Upper lobe of right lung (tissue), 1 donor: ENCODE results near the gene MRPS14. TPM values are rescaled to one million over a fixed set of nuclear protein-coding genes. Genes with fewer than 3 reads are reported as not detected.

ENCODE experiments used
- ATAC-seq: fragments of 200-7000 bp; cut with Tn5 transposase; one replicate; pipeline ENCODE4 v1.9.1; 2020; ENCODE audit warnings: mild to moderate bottlenecking, moderate library complexity
- DNase-seq: peaks from one replicate; pipeline ENCODE4 v3.0.0-alpha.2; 2020
- H3K27ac ChIP-seq: fragments of 200-600 bp; one replicate; pipeline ENCODE4 v1.8.0; 2022
- H3K27me3 ChIP-seq: fragments of 200-600 bp; one replicate; pipeline ENCODE4 v1.8.0; 2022; ENCODE audit warnings: mild to moderate bottlenecking
- H3K36me3 ChIP-seq: fragments of 200-600 bp; one replicate; pipeline ENCODE4 v1.8.0; 2022
- H3K4me1 ChIP-seq: fragments of 200-600 bp; one replicate; pipeline ENCODE4 v1.8.0; 2022
- H3K4me3 ChIP-seq: fragments of 200-600 bp; one replicate; pipeline ENCODE4 v1.8.0; 2022; ENCODE audit warnings: mild to moderate bottlenecking
- H3K9me3 ChIP-seq: fragments of 200-600 bp; one replicate; pipeline ENCODE4 v1.8.0; 2022
- intact Hi-C: fragments of 100-400 bp; cut with DNase I; formaldehyde crosslinking; loops from one replicate; pipeline ENCODE4 v1.11.0; 2022
- total RNA-seq: library from RNA; stranded (reverse); fragmentation: NEBNext Ultra II Directional; extraction: Animal tissue kit (Norgen Biotek cat#: 25700); gene quantifications from one replicate; pipeline ENCODE4 v1.2.1, GENCODE V29; 2021
- TF ChIP-seq, protein P1 (sequence below): fragments of 200-600 bp; IDR thresholded peaks from one replicate; pipeline ENCODE4 v1.8.0; 2022; ENCODE audit warnings: antibody characterized with exemption
- donor health status: DM: no; HTN: yes; CAD: no; lungs with severe emphysema.

Gene MRPS14
- total RNA-seq, 1 donor from 2014 or later: 28.1 TPM

DNA sequence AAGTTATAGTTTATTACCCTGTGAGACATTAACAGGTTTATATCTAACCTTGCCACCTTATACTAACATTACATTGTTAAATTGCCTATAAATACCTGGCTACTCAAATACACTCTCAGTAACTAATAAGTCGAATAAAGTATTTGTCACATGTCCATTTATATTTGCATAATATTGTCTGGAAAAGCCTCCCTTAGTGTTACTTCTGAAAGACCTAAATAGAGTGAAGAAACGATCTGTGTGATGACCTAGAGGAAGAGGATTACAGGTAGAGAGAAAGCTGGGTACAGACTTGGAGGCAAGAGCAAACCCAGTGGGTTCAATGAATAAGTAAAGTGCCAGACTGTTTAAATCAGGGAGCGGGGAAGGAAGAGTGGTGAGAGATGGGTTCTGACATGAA is 26.2 kb downstream of the MRPS14 start:
- ATAC-seq (no peak), DNase-seq (no peak)
- no peak overlapping the region for H3K27ac ChIP-seq
- TF ChIP-seq, protein P1, sequence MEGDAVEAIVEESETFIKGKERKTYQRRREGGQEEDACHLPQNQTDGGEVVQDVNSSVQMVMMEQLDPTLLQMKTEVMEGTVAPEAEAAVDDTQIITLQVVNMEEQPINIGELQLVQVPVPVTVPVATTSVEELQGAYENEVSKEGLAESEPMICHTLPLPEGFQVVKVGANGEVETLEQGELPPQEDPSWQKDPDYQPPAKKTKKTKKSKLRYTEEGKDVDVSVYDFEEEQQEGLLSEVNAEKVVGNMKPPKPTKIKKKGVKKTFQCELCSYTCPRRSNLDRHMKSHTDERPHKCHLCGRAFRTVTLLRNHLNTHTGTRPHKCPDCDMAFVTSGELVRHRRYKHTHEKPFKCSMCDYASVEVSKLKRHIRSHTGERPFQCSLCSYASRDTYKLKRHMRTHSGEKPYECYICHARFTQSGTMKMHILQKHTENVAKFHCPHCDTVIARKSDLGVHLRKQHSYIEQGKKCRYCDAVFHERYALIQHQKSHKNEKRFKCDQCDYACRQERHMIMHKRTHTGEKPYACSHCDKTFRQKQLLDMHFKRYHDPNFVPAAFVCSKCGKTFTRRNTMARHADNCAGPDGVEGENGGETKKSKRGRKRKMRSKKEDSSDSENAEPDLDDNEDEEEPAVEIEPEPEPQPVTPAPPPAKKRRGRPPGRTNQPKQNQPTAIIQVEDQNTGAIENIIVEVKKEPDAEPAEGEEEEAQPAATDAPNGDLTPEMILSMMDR: no peak
- H3K4me1 ChIP-seq: peaks cover 8% of the 10 kb centered on the region
- intact Hi-C loops: no loop called here
- H3K36me3 ChIP-seq: peaks cover 3% of the 10 kb centered on the region
- no peaks in the 10 kb centered on the region for H3K9me3 ChIP-seq
- no peaks in the 10 kb centered on the region for H3K27me3 ChIP-seq
- no peak overlapping the region for H3K4me3 ChIP-seq

- TF ChIP-seq, protein P1: no peak
- no peak overlapping the region for H3K4me3 ChIP-seq
- H3K36me3 ChIP-seq: peaks cover 3% of the 10 kb centered on the region
- H3K27me3 ChIP-seq: no peaks in the 10 kb centered on the region
- peaks cover 5% of the 10 kb centered on the region for H3K4me1 ChIP-seq
- no peak overlapping the region for H3K27ac ChIP-seq
- DNase-seq (no peak), ATAC-seq (no peak)
- intact Hi-C loops: no loop called here
- H3K9me3 ChIP-seq: no peaks in the 10 kb centered on the region
These were observed 26.7 kb downstream of the MRPS14 start for GRCh38 chr1:174996476-174996875.

GRCh38 chr1:174995916-174996315 is 27.3 kb downstream of the MRPS14 start:
- DNase-seq (no peak), ATAC-seq (no peak)
- Histone ChIP-seq H3K36me3 (peaks cover 3% of the 10 kb centered on the region), H3K9me3 (no peaks in the 10 kb centered on the region), H3K27ac (no peak overlapping the region), H3K27me3 (no peaks in the 10 kb centered on the region), H3K4me1 (peaks cover under 1% of the 10 kb centered on the region), H3K4me3 (no peak overlapping the region)
- intact Hi-C loops: no loop called here
- TF ChIP-seq, protein P1: no peak

DNA sequence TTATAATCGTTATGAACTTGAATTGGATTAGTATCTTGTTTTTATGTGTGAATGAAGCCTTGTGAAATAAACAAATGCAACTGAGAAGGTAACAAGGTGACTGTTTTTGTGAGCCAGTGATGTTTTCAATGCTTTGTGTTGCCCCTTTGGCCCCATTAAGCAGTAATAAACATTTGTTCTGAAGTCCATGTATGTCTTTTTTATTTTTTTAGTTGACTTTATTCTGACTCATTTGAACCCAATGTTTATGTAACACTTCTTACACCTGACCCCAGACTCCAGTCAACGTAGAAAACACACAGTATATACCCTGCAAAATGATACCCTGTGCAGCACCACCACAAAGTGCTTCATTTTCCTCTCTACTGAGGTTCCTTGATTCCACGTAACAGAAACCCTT is 28.1 kb downstream of the MRPS14 start:
- Histone ChIP-seq H3K36me3 (peaks cover 3% of the 10 kb centered on the region), H3K27ac (no peak overlapping the region), H3K27me3 (no peaks in the 10 kb centered on the region), H3K4me3 (no peak overlapping the region), H3K9me3 (no peaks in the 10 kb centered on the region), H3K4me1 (no peaks in the 10 kb centered on the region)
- DNase-seq: no peak
- intact Hi-C loops: no loop called here
- no peak for ATAC-seq
- TF ChIP-seq, protein P1: no peak

DNA sequence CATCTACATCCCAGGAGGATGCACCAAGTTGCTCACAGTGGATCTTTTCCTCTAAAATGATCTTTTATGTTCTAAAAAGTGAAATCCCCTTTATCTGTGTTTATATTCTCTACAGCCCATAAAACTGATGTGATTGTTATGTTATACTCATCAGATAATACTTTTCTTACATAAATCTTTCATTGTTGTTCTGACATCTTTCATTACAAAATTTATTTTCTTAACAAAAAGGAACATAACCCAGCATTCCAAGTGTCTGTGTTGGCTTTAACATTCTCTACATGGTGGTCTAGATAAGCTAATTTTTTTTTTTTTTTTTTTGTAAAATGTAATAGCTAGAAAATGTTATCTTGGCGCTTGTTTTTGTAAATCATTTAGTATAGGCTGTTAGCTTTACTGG is 31.8 kb downstream of the MRPS14 start:
- Histone ChIP-seq H3K4me3 (no peak overlapping the region), H3K27me3 (no peaks in the 10 kb centered on the region), H3K27ac (no peak overlapping the region), H3K36me3 (peaks cover 3% of the 10 kb centered on the region), H3K9me3 (no peaks in the 10 kb centered on the region), H3K4me1 (no peaks in the 10 kb centered on the region)
- ATAC-seq (no peak), DNase-seq (no peak)
- intact Hi-C loops: no loop called here
- TF ChIP-seq, protein P1: no peak

DNA sequence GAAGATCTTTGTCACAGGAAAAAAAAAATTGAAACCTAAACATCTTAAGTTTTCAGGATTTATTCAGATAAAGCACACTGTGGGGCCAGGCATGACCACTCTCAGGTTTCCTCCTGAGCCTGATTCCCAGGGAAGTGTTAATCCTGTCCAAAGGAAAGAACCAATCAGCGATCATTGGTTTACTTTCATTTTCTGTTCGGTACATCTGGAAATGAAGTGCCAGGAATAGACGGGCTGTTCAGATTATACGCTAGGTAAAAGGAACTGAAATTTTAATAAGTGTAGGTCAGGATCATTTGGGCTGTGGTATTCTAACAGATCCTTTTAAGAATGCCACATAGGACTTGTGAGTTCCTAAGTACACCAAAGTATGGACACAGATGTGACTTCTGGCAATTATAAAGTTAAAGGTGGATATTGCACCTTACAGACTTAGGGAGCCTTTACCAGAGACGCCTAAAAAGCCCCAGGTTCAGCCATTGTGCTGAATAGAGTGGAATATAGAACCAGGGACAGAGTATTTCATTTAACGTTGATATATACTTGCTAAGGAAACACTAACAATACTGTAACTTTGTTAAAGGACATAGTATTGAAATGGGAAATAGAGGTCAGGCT is 32.7 kb downstream of the MRPS14 start:
- ATAC-seq (peak; percentile 91), DNase-seq (no peak)
- Histone ChIP-seq H3K27me3 (no peaks in the 10 kb centered on the region), H3K27ac (peak overlapping the region; percentile 85), H3K4me1 (no peaks in the 10 kb centered on the region), H3K4me3 (peak overlapping the region; percentile 54), H3K36me3 (peaks cover 3% of the 10 kb centered on the region), H3K9me3 (no peaks in the 10 kb centered on the region)
- TF ChIP-seq, protein P1: no peak
- intact Hi-C loops: no loop called here
